HepG2 (cell line): ENCODE measurements around the gene SHANK3. TPM values are rescaled to one million over a fixed set of nuclear protein-coding genes. Genes with fewer than 3 reads are reported as not detected.

ENCODE experiments used
- ATAC-seq: fragments of 200-7000 bp; cut with Tn5 transposase; 3 replicates; pipeline ENCODE4 v1.9.1; 2020; ENCODE audit warnings: mild to moderate bottlenecking, moderate library complexity
- BruUV-seq: library from RNA; stranded (reverse); fragments of 400-500 nt; replicated peaks from 2 replicates; lab custom pipeline; 2021; lab: Mats Ljungman, UMichigan
- CTCF ChIA-PET: fragments of 300-600 bp; formaldehyde crosslinking; extraction: SDS; loops from one replicate; lab custom pipeline; 2021; ENCODE audit warnings: low total read pairs, inconsistent platforms, low intra/inter-chr PET ratio; lab: Yijun Ruan, JAX
- POLR2A ChIA-PET: fragments of 350-600 bp; sonication (Branson Sonifier 250); formaldehyde crosslinking; loops from one replicate; lab custom pipeline; 2020; ENCODE audit warnings: antibody characterized with exemption, inconsistent platforms; lab: Yijun Ruan, JAX
- DNase-seq: peaks from one replicate; pipeline ENCODE4 v3.0.0-alpha.2; 2015; ENCODE audit warnings: low spot score
- FAIRE-seq: peaks from 3 replicates; lab custom pipeline; 2011; peaks lifted over from hg19 to GRCh38; lab: Jason Lieb, UNC
- H2AFZ ChIP-seq: one replicate; pipeline ENCODE4 v1.6.1; 2011; ENCODE audit warnings: low read length, inconsistent platforms
- H3K27ac ChIP-seq: fragments of 300-600 bp; 3 replicates; pipeline ENCODE4 v1.8.0; 2011; ENCODE audit warnings: mixed run types, mild to moderate bottlenecking, mixed read lengths, low read length, inconsistent platforms; ENCODE audit not compliant: insufficient read depth; ENCODE audit errors: extremely low read length
- H3K27me3 ChIP-seq, 2 experiments: fragments of 200-600 bp in 1 of 2; 2 replicates in 1 of 2; 3 replicates in 1 of 2; pipeline versions ENCODE4 v1.6.0 to v1.8.0; 2011; ENCODE audit warnings: low read length in 2 of 2, mild to moderate bottlenecking in 2 of 2, moderate library complexity in 2 of 2, inconsistent platforms in 1 of 2; ENCODE audit not compliant: insufficient read depth in 2 of 2, control insufficient read depth in 1 of 2
- H3K36me3 ChIP-seq, 2 experiments: fragments of 200-600 bp in 1 of 2; replicated peaks in 1 of 2; 2 replicates in 1 of 2; 3 replicates in 1 of 2; pipeline versions ENCODE4 v1.5.1 to v1.8.0; 2011; ENCODE audit warnings: low read length in 2 of 2, inconsistent platforms in 1 of 2; ENCODE audit not compliant: insufficient read depth in 2 of 2, control insufficient read depth in 1 of 2
- H3K4me1 ChIP-seq: 2 replicates; pipeline ENCODE4 v1.5.1; 2012; ENCODE audit warnings: low read length, inconsistent platforms; ENCODE audit not compliant: insufficient read depth
- H3K4me2 ChIP-seq: 2 replicates; pipeline ENCODE4 v1.6.0; 2011; ENCODE audit warnings: low read depth, low read length, inconsistent platforms
- H3K4me3 ChIP-seq, 3 experiments: fragments of 200-600 bp in 1 of 3; sonication (generic), shearing (Covaris generic) in 1 of 3; replicated peaks in 1 of 3; 2 replicates each; pipeline ENCODE4 v1.5.1; 2011 to 2016; ENCODE audit warnings: low read length in 3 of 3, inconsistent platforms in 2 of 3, low read depth in 2 of 3, mild to moderate bottlenecking in 2 of 3, control low read depth in 1 of 3, mixed read lengths in 1 of 3; ENCODE audit not compliant: insufficient read depth in 1 of 3
- H3K79me2 ChIP-seq: one replicate; pipeline ENCODE4 v1.6.1; 2011; ENCODE audit warnings: low read length, inconsistent platforms; ENCODE audit not compliant: insufficient read depth
- H3K9ac ChIP-seq: 2 replicates; pipeline ENCODE4 v1.6.0; 2011; ENCODE audit warnings: mild to moderate bottlenecking, low read depth, low read length, inconsistent platforms; ENCODE audit not compliant: insufficient read depth
- H3K9me3 ChIP-seq: 2 replicates; pipeline ENCODE4 v1.5.1; 2012; ENCODE audit warnings: mild to moderate bottlenecking, low read length
- H4K20me1 ChIP-seq: 2 replicates; pipeline ENCODE4 v1.6.0; 2011; ENCODE audit warnings: inconsistent platforms, mild to moderate bottlenecking, low read length, moderate library complexity; ENCODE audit not compliant: insufficient read depth
- AFF4 ChIP-seq: sonication (generic); formaldehyde crosslinking; IDR thresholded peaks from 2 replicates; pipeline ENCODE4 v1.4.0; 2020; ENCODE audit warnings: missing genetic modification reagents
- ATF7 ChIP-seq, 2 experiments: fragments of 450-650 bp in 1 of 2; sonication (generic) in 1 of 2; formaldehyde crosslinking in 1 of 2; IDR thresholded peaks; 2 replicates each; pipeline versions ENCODE4 v1.4.0 to v1.6.1; 2016 to 2020; ENCODE audit warnings: antibody characterized with exemption in 1 of 2, mild to moderate bottlenecking in 1 of 2, missing genetic modification reagents in 1 of 2
- DPF2 ChIP-seq: sonication (generic); formaldehyde crosslinking; IDR thresholded peaks from 2 replicates; pipeline ENCODE4 v1.4.0; 2020; ENCODE audit warnings: mild to moderate bottlenecking, low read depth, missing genetic modification reagents, borderline replicate concordance
- JDP2 ChIP-seq: sonication (generic); formaldehyde crosslinking; IDR thresholded peaks from 2 replicates; pipeline ENCODE4 v1.8.1; 2022; ENCODE audit warnings: missing genetic modification reagents, borderline replicate concordance
- SAFB2 ChIP-seq: sonication (generic); formaldehyde crosslinking; IDR thresholded peaks from 2 replicates; pipeline ENCODE4 v1.5.1; 2020; ENCODE audit warnings: missing genetic modification reagents, low read depth, mild to moderate bottlenecking, borderline replicate concordance
- ZBTB3 ChIP-seq: sonication (generic); formaldehyde crosslinking; IDR thresholded peaks from 2 replicates; pipeline ENCODE4 v1.4.0; 2020; ENCODE audit warnings: low read depth, mild to moderate bottlenecking, moderate library complexity, missing genetic modification reagents, borderline replicate concordance
- ZKSCAN5 ChIP-seq: sonication (generic); formaldehyde crosslinking; IDR thresholded peaks from 2 replicates; pipeline ENCODE4 v1.5.1; 2020; ENCODE audit warnings: mild to moderate bottlenecking, missing genetic modification reagents
- ZNF18 ChIP-seq: sonication (generic); formaldehyde crosslinking; IDR thresholded peaks from 2 replicates; pipeline ENCODE4 v1.8.0; 2022; ENCODE audit warnings: mild to moderate bottlenecking, missing genetic modification reagents; ENCODE audit not compliant: insufficient replicate concordance
- ZNF510 ChIP-seq: sonication (generic); formaldehyde crosslinking; IDR thresholded peaks from 2 replicates; pipeline ENCODE4 v1.4.0; 2020; ENCODE audit warnings: low read depth, mild to moderate bottlenecking, missing genetic modification reagents
- ZNF83 ChIP-seq: sonication (generic); formaldehyde crosslinking; IDR thresholded peaks from 2 replicates; pipeline ENCODE4 v1.4.0; 2020; ENCODE audit warnings: missing genetic modification reagents, mild to moderate bottlenecking, borderline replicate concordance
- WGBS: methylation state at CpG from one replicate; pipeline ENCODE4 v1.1.6; 2017; ENCODE audit warnings: low lambda C conversion rate; 5-methylcytosine and 5-hydroxymethylcytosine counted together
- in situ Hi-C: cut with HindIII; loops from 2 replicates; pipeline ENCODE4 v1.10.0; 2017; ENCODE audit warnings: low pct_unique_long_range_greater_than_20kb; ENCODE audit not compliant: extremely low pct_ligation_motif_present
- intact Hi-C: fragments of 100-400 bp; cut with micrococcal nuclease; formaldehyde crosslinking; loops from one replicate; pipeline ENCODE4 v1.10.0; 2022; ENCODE audit not compliant: unreplicated experiment
- polyA plus RNA-seq, 8 experiments: library from polyadenylated mRNA; depleted of rRNA in 3 of 8; stranded (reverse) in 7 of 8; unstranded in 1 of 8; fragments of >200 nt; fragmentation: Illumina TruSeq in 4 of 8; extraction: Trizol in 4 of 8; gene quantifications; 2 replicates each; pipeline versions ENCODE4 v1.2.1 to v1.2.3, GENCODE V29; 2011 to 2016; ENCODE audit warnings: low read depth in 4 of 8, missing spikeins in 1 of 8, mixed read lengths in 1 of 8; ENCODE audit not compliant: insufficient read depth in 1 of 8
- total RNA-seq, 5 experiments: library from RNA; depleted of rRNA; stranded (reverse); fragments of >200 nt; fragmentation: Illumina TruSeq; extraction: Trizol; gene quantifications; 2 replicates each; pipeline ENCODE4 v1.2.3, GENCODE V29; 2016; ENCODE audit warnings: low read depth in 1 of 5

SHANK3 gene
- total and polyA plus RNA-seq, 2 of the 13 experiments (the other 11 are each of a cell fraction or from before 2014, with no cell fraction given), result 2.9 to 4.6 TPM

GRCh38 chr22:50676661-50677492, 4.3 kb downstream of the SHANK3 start:
- Histone ChIP-seq H3K4me2 (no peak overlapping the region), H3K27ac (no peak overlapping the region), H3K4me3 (no peak overlapping the region), H3K36me3 (0 out of 5 replicates have a peak, but pooled peaks cover 0 to 3% of the 10 kb centered on the region in 2 experiments), H3K27me3 (peaks cover 2 to 7% of the 10 kb centered on the region in 2 experiments; a peak in 3 of 5 replicates), H3K79me2 (no peaks in the 10 kb centered on the region), H3K9me3 (no peaks in the 10 kb centered on the region), H4K20me1 (no peaks in the 10 kb centered on the region), H3K9ac (no peak overlapping the region), H2AFZ (no peak overlapping the region), H3K4me1 (peaks cover 43% of the 10 kb centered on the region)
- no peak for TF ChIP-seq SAFB2 (CRISPR knock-in tag)
- no peak for TF ChIP-seq JDP2
- TF ChIP-seq DPF2 (CRISPR knock-in tag), result no peak
- TF ChIP-seq ATF7 (IDR thresholded peaks at IDR 0.05), result no peak
- TF ChIP-seq ATF7 (CRISPR knock-in tag; IDR thresholded peaks at IDR 0.05), result no peak
- TF ChIP-seq ZNF83 (CRISPR knock-in tag), result no peak
- no peak for TF ChIP-seq AFF4
- TF ChIP-seq ZBTB3 (CRISPR knock-in tag), result no peak
- TF ChIP-seq ZNF18, result no peak
- no peak for TF ChIP-seq ZNF510 (CRISPR knock-in tag)
- no peak for TF ChIP-seq ZKSCAN5 (CRISPR knock-in tag)
- ChIA-PET CTCF (no interaction called here), POLR2A (no interaction called here)
- ATAC-seq, result no peak
- 76% methylated on average over 6 of the region's 10 CpGs for WGBS
- BruUV-seq, result no TSS peak
- DNase-seq, result no peak
- FAIRE-seq, result no peak
- intact Hi-C loops, result no loop called here
- in situ Hi-C loops, result no loop called here
